PC-9 (cell line): ENCODE results near the gene CEP350.

Experiments
- EZH2 ChIP-seq: fragments of 200-600 bp; sonication (generic); IDR thresholded peaks from 2 replicates; pipeline ENCODE4 v1.8.0; 2017; ENCODE audit warnings: antibody characterized with exemption, low read depth
- TF ChIP-seq, protein P1 (sequence below): fragments of 200-600 bp; sonication (generic); conservative IDR thresholded peaks from 2 replicates; pipeline ENCODE4 v1.6.1; 2017; ENCODE audit warnings: mixed run types, antibody characterized with exemption, mild to moderate bottlenecking, moderate library complexity

DNA sequence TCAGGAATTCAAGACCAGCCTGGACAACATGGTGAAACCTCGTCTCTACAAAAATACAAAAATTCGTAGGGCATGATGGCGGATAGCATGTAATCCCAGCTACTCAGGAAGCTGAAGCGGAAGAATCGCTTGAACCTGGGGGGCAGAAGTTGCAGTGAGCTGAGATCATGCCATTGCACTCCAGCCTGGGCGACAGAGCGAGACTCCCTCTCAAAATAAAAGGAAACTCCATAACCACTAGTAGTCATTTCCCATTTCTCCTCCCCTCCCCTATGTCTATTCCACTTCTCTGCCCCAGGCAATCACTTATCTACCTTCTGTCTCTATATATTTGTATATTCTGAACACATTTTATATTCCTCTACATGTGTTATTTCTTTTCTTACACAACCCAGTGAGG, 4.0 kb upstream of the CEP350 start:
- no peak for TF ChIP-seq EZH2
- TF ChIP-seq, protein P1, sequence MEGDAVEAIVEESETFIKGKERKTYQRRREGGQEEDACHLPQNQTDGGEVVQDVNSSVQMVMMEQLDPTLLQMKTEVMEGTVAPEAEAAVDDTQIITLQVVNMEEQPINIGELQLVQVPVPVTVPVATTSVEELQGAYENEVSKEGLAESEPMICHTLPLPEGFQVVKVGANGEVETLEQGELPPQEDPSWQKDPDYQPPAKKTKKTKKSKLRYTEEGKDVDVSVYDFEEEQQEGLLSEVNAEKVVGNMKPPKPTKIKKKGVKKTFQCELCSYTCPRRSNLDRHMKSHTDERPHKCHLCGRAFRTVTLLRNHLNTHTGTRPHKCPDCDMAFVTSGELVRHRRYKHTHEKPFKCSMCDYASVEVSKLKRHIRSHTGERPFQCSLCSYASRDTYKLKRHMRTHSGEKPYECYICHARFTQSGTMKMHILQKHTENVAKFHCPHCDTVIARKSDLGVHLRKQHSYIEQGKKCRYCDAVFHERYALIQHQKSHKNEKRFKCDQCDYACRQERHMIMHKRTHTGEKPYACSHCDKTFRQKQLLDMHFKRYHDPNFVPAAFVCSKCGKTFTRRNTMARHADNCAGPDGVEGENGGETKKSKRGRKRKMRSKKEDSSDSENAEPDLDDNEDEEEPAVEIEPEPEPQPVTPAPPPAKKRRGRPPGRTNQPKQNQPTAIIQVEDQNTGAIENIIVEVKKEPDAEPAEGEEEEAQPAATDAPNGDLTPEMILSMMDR = no peak
